A673 (cell line): ENCODE data around the gene ELOF1.
"Not testable (repeated sequence)": the region's sequence is repeated elsewhere in the genome, so short reads cannot be mapped to it uniquely, and the experiment has no call there.

Source experiments
- EZH2 ChIP-seq: fragments of 200-600 bp; sonication (generic); IDR thresholded peaks from 2 replicates; pipeline ENCODE4 v1.6.1; 2017; ENCODE audit warnings: borderline replicate concordance, low read depth, mild to moderate bottlenecking, mixed read lengths, antibody characterized with exemption, low read length; ENCODE audit not compliant: poor library complexity, severe bottlenecking
- TF ChIP-seq, protein P1 (sequence below): fragments of 300-800, 200-600 bp; sonication (generic); conservative IDR thresholded peaks from 2 replicates; pipeline ENCODE4 v1.5.1; 2017; ENCODE audit warnings: low read depth, mild to moderate bottlenecking, antibody characterized with exemption, low read length, moderate library complexity, mixed read lengths

DNA sequence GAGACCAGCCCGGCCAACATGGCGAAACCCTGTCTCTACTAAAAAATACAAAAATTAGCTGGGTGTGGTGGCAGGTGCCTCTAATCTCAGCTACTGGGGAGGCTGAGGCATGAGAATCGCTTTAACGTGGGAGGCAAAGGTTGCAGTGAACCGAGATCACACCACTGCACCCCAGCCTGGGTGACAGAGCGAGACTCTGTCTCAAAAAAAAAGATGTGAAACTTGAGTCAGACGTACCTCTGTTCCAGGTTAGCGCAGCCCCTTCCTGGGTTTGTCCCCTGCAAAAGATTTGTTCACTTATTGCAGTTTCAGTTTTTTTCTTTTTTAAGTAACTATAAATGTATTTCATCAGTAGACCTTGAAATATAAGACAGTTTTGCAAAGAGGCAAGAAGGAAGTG is 40.7 kb upstream of the ELOF1 start:
- TF ChIP-seq, protein P1, sequence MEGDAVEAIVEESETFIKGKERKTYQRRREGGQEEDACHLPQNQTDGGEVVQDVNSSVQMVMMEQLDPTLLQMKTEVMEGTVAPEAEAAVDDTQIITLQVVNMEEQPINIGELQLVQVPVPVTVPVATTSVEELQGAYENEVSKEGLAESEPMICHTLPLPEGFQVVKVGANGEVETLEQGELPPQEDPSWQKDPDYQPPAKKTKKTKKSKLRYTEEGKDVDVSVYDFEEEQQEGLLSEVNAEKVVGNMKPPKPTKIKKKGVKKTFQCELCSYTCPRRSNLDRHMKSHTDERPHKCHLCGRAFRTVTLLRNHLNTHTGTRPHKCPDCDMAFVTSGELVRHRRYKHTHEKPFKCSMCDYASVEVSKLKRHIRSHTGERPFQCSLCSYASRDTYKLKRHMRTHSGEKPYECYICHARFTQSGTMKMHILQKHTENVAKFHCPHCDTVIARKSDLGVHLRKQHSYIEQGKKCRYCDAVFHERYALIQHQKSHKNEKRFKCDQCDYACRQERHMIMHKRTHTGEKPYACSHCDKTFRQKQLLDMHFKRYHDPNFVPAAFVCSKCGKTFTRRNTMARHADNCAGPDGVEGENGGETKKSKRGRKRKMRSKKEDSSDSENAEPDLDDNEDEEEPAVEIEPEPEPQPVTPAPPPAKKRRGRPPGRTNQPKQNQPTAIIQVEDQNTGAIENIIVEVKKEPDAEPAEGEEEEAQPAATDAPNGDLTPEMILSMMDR: not testable (repeated sequence)
- not testable (repeated sequence) for TF ChIP-seq EZH2
